Measurements from ENCODE around the gene IMP3.
A peak's percentile ranks its signal among the peaks of the same experiment; 100 is the strongest.

IMP3 gene

DNA sequence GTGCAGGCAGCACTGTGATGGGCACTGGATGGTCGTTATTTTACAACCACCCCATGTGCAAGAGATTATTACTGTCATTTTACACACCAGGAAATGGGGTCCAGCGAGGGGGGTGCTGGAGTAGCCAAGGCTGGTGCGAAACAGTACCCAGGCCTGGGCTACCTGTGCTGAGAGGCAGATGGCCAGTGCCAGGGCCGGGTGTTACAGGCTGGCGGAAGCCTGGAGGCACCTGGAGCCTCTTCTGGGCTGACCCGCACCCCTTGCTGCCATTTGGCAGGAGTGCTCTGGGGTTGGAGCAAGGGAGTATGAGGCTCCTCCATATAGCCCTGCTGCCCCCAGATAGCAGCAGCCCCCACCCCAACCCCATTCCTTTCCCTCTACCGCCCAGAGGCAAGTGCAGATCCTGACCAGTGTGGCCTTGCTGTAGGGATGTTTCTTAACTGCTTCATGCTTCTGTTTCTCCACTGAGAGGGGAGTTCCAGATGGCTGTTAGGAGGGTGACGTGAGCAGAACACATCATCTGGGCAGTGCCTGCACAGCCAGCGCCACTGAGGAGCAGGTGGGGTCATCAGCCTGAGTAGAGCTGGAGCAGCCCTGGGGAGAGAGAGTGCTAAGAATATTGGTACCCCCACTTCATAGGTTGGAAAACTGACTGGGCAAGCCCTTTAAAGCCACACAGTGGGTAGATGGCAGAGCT, 22.9 kb upstream of the IMP3 start:
- Histone ChIP-seq H2BK15ac (ENCODE audit: low read depth, poor library complexity, severe bottlenecking) (no peak overlapping the region), H3K4me1 (ENCODE audit: control insufficient read depth, insufficient read depth, low read depth, low read length) (peaks cover 50% of the 10 kb centered on the region), H2AFZ (ENCODE audit: low read depth, low read length) (no peak overlapping the region), H3K27ac (ENCODE audit: low read length, poor library complexity, severe bottlenecking) (no peak overlapping the region), H3K14ac (ENCODE audit: low read length in 2 of 2) (no peak overlapping the region), H3K79me1 (replicated peaks; ENCODE audit: low read length, poor library complexity, severe bottlenecking) (peaks cover 30% of the 10 kb centered on the region), H2BK120ac (ENCODE audit: low read depth, low read length) (peak overlapping the region; percentile 69), H4K91ac (ENCODE audit: low read length) (peak overlapping the region; percentile 64), H2BK12ac (ENCODE audit: low read length in 2 of 2) (peak overlapping the region in 1 of 2 experiments; percentile 79), H3K4me3 (ENCODE audit: insufficient read depth in 1 of 2, low read depth in 1 of 2, low read length in 2 of 2) (no peak overlapping the region), H3K27me3 (ENCODE audit: control insufficient read depth in 1 of 2, insufficient read depth in 1 of 2, low read length in 2 of 2) (no peaks in the 10 kb centered on the region), H3K9me3 (ENCODE audit: control insufficient read depth, low read length) (no peaks in the 10 kb centered on the region), H3K36me3 (ENCODE audit: control insufficient read depth in 1 of 2, insufficient read depth in 2 of 2, low read depth in 1 of 2, low read length in 2 of 2) (peaks cover 37 to 45% of the 10 kb centered on the region in 2 experiments), H3K4me2 (ENCODE audit: low read length, poor library complexity, severe bottlenecking) (no peak overlapping the region), H2BK5ac (ENCODE audit: low read depth, low read length, poor library complexity, severe bottlenecking) (no peak overlapping the region), H2AK5ac (ENCODE audit: low read length, severe bottlenecking) (peak overlapping the region; percentile 37), H3K9ac (ENCODE audit: low read length) (peak overlapping the region; percentile 26), H3K23ac (ENCODE audit: low read length in 2 of 2) (peak overlapping the region in 1 of 2 experiments; percentile 28), H3K18ac (ENCODE audit: low read depth in 1 of 2, low read length in 2 of 2) (peak overlapping the region; percentile 23 to 25), H3K4ac (ENCODE audit: low read depth in 1 of 2, low read length in 2 of 2) (peak overlapping the region in 1 of 2 experiments; percentile 71), H4K8ac (ENCODE audit: low read length) (peak overlapping the region; percentile 57)
- DNase-seq: no peak
- 93% methylated on average over 7 of the region's 9 CpGs for WGBS

DNA sequence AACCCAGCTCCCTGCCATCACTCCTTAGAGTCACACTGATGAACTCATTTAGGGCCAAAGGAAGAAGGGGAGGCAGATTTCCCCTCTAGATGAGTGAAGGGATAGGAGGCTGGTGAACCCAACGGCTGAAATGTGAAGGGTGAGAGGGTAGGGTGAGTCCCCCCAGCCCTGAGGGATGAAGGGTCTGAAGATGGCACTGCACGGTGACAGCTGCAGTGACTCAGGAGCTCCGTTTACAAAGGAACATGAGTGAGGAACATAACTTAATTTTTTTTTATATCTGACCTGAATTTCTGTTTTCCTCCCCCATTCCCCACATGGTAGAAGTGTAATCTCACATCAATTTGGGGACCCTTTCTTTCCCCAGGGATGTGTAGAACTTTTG, 21.7 kb upstream of the IMP3 start:
- H3K23ac ChIP-seq (ENCODE audit: low read length in 2 of 2): no peak overlapping the region
- H3K4me3 ChIP-seq (ENCODE audit: insufficient read depth in 1 of 2, low read depth in 1 of 2, low read length in 2 of 2): peak overlapping the region in 1 of 2 experiments; percentile 53
- H2AFZ ChIP-seq (ENCODE audit: low read depth, low read length): no peak overlapping the region
- H2BK120ac ChIP-seq (ENCODE audit: low read depth, low read length): peak overlapping the region; percentile 88
- peak overlapping the region in 1 of 2 experiments; percentile 66 for H3K14ac ChIP-seq (ENCODE audit: low read length in 2 of 2)
- H3K4me2 ChIP-seq (ENCODE audit: low read length, poor library complexity, severe bottlenecking): no peak overlapping the region
- peak overlapping the region; percentile 79 to 81 for H3K18ac ChIP-seq (ENCODE audit: low read depth in 1 of 2, low read length in 2 of 2)
- H3K79me1 ChIP-seq (replicated peaks; ENCODE audit: low read length, poor library complexity, severe bottlenecking): peaks cover 36% of the 10 kb centered on the region
- peak overlapping the region; percentile 74 for H4K91ac ChIP-seq (ENCODE audit: low read length)
- H2BK15ac ChIP-seq (ENCODE audit: low read depth, poor library complexity, severe bottlenecking): peak overlapping the region; percentile 55
- no peak for DNase-seq
- 51% methylated on average over 2 of the region's 3 CpGs for WGBS
- peaks cover 50 to 57% of the 10 kb centered on the region in 2 experiments for H3K36me3 ChIP-seq (ENCODE audit: control insufficient read depth in 1 of 2, insufficient read depth in 2 of 2, low read depth in 1 of 2, low read length in 2 of 2)
- H3K9ac ChIP-seq (ENCODE audit: low read length): peak overlapping the region; percentile 91
- H2BK5ac ChIP-seq (ENCODE audit: low read depth, low read length, poor library complexity, severe bottlenecking): peak overlapping the region; percentile 89
- H3K27ac ChIP-seq (ENCODE audit: low read length, poor library complexity, severe bottlenecking): peak overlapping the region; percentile 93
- H3K4ac ChIP-seq (ENCODE audit: low read depth in 1 of 2, low read length in 2 of 2): peak overlapping the region; percentile 55 to 75
- peaks cover 42% of the 10 kb centered on the region for H3K4me1 ChIP-seq (ENCODE audit: control insufficient read depth, insufficient read depth, low read depth, low read length)
- H2BK12ac ChIP-seq (ENCODE audit: low read length in 2 of 2): peak overlapping the region; percentile 33 to 71
- H3K9me3 ChIP-seq (ENCODE audit: control insufficient read depth, low read length): no peaks in the 10 kb centered on the region
- no peaks in the 10 kb centered on the region for H3K27me3 ChIP-seq (ENCODE audit: control insufficient read depth in 1 of 2, insufficient read depth in 1 of 2, low read length in 2 of 2)
- H2AK5ac ChIP-seq (ENCODE audit: low read length, severe bottlenecking): peak overlapping the region; percentile 70
- H4K8ac ChIP-seq (ENCODE audit: low read length): peak overlapping the region; percentile 71

DNA sequence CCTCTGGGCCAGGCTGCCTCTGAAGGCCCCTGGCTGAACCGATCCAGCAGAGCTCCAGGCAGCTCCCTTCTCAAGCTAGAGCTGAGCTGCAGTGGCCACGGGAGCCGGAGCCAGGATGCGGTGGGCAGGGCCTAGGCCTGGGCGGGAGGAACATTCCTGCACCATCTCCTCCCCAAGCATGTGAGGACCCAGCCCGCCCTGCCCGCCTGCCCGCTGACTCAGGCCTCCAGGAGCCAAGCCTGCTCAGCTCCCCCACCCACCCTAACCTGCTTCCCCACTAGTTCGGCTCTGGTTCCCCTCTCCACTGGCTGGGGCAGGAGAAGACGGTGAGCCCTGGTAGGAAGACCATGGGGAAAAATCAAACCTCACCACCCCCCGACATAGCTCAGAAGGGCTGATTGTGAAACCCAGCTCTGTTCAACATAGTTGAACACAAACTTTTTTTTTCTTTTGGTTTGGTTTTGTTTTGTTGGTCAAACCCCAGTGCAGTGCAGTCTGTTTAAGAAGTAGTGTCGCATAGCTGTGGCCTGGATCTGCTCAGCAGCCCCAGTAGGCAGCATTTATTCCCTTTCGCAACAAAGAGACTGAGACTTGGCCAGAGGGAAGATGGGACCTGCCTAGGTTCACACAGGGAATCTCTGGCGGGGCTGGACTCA, 21.2 kb upstream of the IMP3 start:
- Histone ChIP-seq H3K4me3 (ENCODE audit: insufficient read depth in 1 of 2, low read depth in 1 of 2, low read length in 2 of 2) (peak overlapping the region in 1 of 2 experiments; percentile 53), H3K23ac (ENCODE audit: low read length in 2 of 2) (no peak overlapping the region), H2BK5ac (ENCODE audit: low read depth, low read length, poor library complexity, severe bottlenecking) (peak overlapping the region; percentile 89), H3K9me3 (ENCODE audit: control insufficient read depth, low read length) (no peaks in the 10 kb centered on the region), H2BK15ac (ENCODE audit: low read depth, poor library complexity, severe bottlenecking) (no peak overlapping the region), H3K4me2 (ENCODE audit: low read length, poor library complexity, severe bottlenecking) (peak overlapping the region; percentile 35), H3K14ac (ENCODE audit: low read length in 2 of 2) (peak overlapping the region in 1 of 2 experiments; percentile 66), H3K27ac (ENCODE audit: low read length, poor library complexity, severe bottlenecking) (peak overlapping the region; percentile 93), H3K18ac (ENCODE audit: low read depth in 1 of 2, low read length in 2 of 2) (peak overlapping the region; percentile 81 to 93), H2AK5ac (ENCODE audit: low read length, severe bottlenecking) (peak overlapping the region; percentile 70), H4K91ac (ENCODE audit: low read length) (peak overlapping the region; percentile 74), H3K36me3 (ENCODE audit: control insufficient read depth in 1 of 2, insufficient read depth in 2 of 2, low read depth in 1 of 2, low read length in 2 of 2) (peaks cover 55 to 62% of the 10 kb centered on the region in 2 experiments), H4K8ac (ENCODE audit: low read length) (peak overlapping the region; percentile 71), H3K27me3 (ENCODE audit: control insufficient read depth in 1 of 2, insufficient read depth in 1 of 2, low read length in 2 of 2) (no peaks in the 10 kb centered on the region), H3K4ac (ENCODE audit: low read depth in 1 of 2, low read length in 2 of 2) (peak overlapping the region; percentile 87 to 92), H3K79me1 (replicated peaks; ENCODE audit: low read length, poor library complexity, severe bottlenecking) (peaks cover 40% of the 10 kb centered on the region), H2BK12ac (ENCODE audit: low read length in 2 of 2) (peak overlapping the region; percentile 73 to 93), H2BK120ac (ENCODE audit: low read depth, low read length) (peak overlapping the region; percentile 88), H2AFZ (ENCODE audit: low read depth, low read length) (no peak overlapping the region), H3K4me1 (ENCODE audit: control insufficient read depth, insufficient read depth, low read depth, low read length) (peaks cover 40% of the 10 kb centered on the region), H3K9ac (ENCODE audit: low read length) (peak overlapping the region; percentile 91)
- 17% methylated on average over 11 of the region's 14 CpGs for WGBS
- DNase-seq: peak; percentile 96
